22Rv1 (cell line): ENCODE measurements around the gene PTGFR.

Experiments used
- ZFX ChIP-seq: fragments of 450-650 bp; IDR thresholded peaks from 2 replicates; pipeline ENCODE4 v1.6.1; 2017; ENCODE audit warnings: antibody characterized with exemption, borderline replicate concordance
- TF ChIP-seq, protein P1 (sequence below): fragments of 450-650 bp; IDR thresholded peaks from 2 replicates; pipeline ENCODE4 v1.5.1; 2017; ENCODE audit warnings: mild to moderate bottlenecking

DNA sequence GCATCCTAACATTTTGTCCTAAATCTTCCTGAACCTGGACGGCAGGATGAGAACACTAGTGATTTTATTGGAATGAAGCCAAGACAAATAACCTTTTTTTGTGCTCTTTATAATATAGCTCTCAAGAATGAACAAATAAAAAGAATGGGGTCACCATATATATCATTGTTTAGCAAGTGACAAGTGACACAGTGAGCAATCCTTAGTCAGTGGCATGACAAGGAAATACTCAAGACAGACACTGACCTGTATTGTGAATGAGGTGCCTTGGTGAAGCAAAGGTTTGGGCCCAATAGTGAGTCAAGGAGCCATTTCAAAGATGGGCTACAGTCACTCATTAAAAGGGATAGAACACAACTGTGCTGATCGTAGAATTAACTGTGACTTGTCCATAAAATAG is 35.7 kb downstream of the PTGFR start:
- TF ChIP-seq, protein P1, sequence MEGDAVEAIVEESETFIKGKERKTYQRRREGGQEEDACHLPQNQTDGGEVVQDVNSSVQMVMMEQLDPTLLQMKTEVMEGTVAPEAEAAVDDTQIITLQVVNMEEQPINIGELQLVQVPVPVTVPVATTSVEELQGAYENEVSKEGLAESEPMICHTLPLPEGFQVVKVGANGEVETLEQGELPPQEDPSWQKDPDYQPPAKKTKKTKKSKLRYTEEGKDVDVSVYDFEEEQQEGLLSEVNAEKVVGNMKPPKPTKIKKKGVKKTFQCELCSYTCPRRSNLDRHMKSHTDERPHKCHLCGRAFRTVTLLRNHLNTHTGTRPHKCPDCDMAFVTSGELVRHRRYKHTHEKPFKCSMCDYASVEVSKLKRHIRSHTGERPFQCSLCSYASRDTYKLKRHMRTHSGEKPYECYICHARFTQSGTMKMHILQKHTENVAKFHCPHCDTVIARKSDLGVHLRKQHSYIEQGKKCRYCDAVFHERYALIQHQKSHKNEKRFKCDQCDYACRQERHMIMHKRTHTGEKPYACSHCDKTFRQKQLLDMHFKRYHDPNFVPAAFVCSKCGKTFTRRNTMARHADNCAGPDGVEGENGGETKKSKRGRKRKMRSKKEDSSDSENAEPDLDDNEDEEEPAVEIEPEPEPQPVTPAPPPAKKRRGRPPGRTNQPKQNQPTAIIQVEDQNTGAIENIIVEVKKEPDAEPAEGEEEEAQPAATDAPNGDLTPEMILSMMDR, result no peak
- no peak for TF ChIP-seq ZFX
